Mucosa of rectum (tissue), 2 donors: ENCODE results near the gene CCDC63.

ENCODE experiments used
- H3K27ac ChIP-seq, 2 donors: one replicate each; pipeline ENCODE4 v1.7.0; 2013; ENCODE audit warnings: inconsistent platforms in 2 of 2, low read depth in 2 of 2, low read length in 2 of 2
- H3K27me3 ChIP-seq, 2 donors: one replicate each; pipeline ENCODE4 v1.7.0; 2013; ENCODE audit warnings: low read length in 2 of 2; ENCODE audit not compliant: control insufficient read depth in 2 of 2, insufficient read depth in 2 of 2
- H3K36me3 ChIP-seq, 2 donors: one replicate each; pipeline ENCODE4 v1.7.0; 2013; ENCODE audit warnings: low read length in 2 of 2; ENCODE audit not compliant: control insufficient read depth in 2 of 2, insufficient read depth in 2 of 2
- H3K4me1 ChIP-seq, 2 donors: one replicate each; pipeline ENCODE4 v1.7.0; 2013; ENCODE audit warnings: low read length in 2 of 2, mild to moderate bottlenecking in 1 of 2; ENCODE audit not compliant: control insufficient read depth in 2 of 2, insufficient read depth in 2 of 2
- H3K4me3 ChIP-seq, 2 donors: one replicate each; pipeline ENCODE4 v1.7.0; 2013; ENCODE audit warnings: low read length in 2 of 2
- H3K9ac ChIP-seq, 2 donors: one replicate each; pipeline ENCODE4 v1.7.0; 2013; ENCODE audit warnings: low read length in 2 of 2, low read depth in 1 of 2, mild to moderate bottlenecking in 1 of 2
- H3K9me3 ChIP-seq, 2 donors: one replicate each; pipeline ENCODE4 v1.7.0; 2013; ENCODE audit warnings: low read length in 2 of 2; ENCODE audit not compliant: control insufficient read depth in 2 of 2
- donor health status: healthy.
- donor health status: Normal muscosa, but diverticular disease.

Gene CCDC63

DNA sequence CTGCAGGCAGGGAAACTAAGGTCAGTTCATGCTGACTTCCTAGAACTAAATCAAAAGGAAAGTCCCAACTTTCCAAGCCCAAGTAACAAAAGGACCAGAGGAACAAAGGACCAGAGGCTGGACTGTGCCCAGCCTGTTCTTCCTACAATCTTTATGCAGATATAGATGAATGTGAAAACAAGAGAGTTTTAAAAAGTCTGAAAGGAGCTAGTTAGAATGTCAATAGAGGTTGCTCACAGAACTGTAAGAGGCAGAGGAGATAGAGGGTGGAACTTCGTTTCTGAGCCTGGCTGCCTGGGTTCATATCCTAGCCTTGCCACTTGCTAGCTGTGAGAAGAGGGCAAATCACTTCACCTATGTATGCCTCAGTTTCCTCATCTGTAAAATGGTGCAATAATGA, 30.0 kb upstream of the CCDC63 start:
- Histone ChIP-seq H3K9me3 (no peaks in the 10 kb centered on the region), H3K9ac (no peak overlapping the region), H3K27me3 (peaks cover 0 to 2% of the 10 kb centered on the region in 2 donors), H3K27ac (no peak overlapping the region), H3K4me3 (no peak overlapping the region), H3K36me3 (no peaks in the 10 kb centered on the region), H3K4me1 (peaks cover 2 to 3% of the 10 kb centered on the region in 2 donors)

DNA sequence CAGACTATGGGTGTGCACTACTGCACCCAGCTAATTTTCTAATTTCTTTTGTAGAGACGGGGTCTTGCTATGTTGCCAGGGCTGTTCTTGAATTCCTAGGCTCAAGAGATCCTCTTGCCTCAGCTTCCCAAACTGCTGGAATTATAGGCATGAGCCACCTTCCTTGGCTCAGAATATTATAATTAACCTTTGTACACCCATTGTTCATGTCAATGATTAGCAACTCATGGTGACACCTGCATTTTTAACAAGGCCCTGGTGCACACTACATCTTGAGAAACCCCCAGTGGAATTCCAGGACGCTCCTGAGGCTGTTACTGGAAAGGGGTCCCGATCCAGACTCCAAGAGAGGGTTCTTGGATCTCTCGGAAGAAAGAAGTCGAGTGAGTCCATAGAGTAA, 28.3 kb upstream of the CCDC63 start:
- H3K9ac ChIP-seq = no peak overlapping the region
- H3K4me3 ChIP-seq = no peak overlapping the region
- H3K4me1 ChIP-seq = peaks cover 2 to 3% of the 10 kb centered on the region in 2 donors
- no peaks in the 10 kb centered on the region for H3K27me3 ChIP-seq
- H3K9me3 ChIP-seq = no peaks in the 10 kb centered on the region
- H3K27ac ChIP-seq = no peak overlapping the region
- H3K36me3 ChIP-seq = no peaks in the 10 kb centered on the region

DNA sequence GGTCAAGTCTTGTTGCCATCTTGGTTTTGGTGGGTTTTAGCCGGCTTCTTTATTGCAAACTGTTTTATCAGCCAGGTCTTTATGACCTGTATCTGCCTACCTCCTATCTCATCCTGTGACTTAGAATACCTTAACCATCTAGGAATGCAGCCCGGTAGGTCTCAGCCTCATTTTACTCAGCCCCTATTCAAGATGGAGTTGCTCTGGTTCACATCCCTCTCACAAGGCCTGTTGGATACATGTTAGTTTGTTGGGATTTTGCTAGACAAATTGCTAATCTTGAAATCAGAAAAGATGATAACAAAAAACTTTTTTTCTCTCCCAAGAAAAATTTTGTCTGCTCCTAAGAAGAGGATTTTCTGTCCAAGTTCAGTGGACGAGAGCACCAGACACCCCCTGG, 27.6 kb upstream of the CCDC63 start:
- Histone ChIP-seq H3K4me3 (no peak overlapping the region), H3K27ac (no peak overlapping the region), H3K9ac (no peak overlapping the region), H3K9me3 (no peaks in the 10 kb centered on the region), H3K36me3 (no peaks in the 10 kb centered on the region), H3K4me1 (peaks cover 2 to 3% of the 10 kb centered on the region in 2 donors), H3K27me3 (no peaks in the 10 kb centered on the region)

- Histone ChIP-seq H3K4me3 (no peak overlapping the region), H3K4me1 (peaks cover 2 to 3% of the 10 kb centered on the region in 2 donors), H3K9me3 (no peaks in the 10 kb centered on the region), H3K36me3 (no peaks in the 10 kb centered on the region), H3K9ac (no peak overlapping the region), H3K27ac (no peak overlapping the region), H3K27me3 (no peaks in the 10 kb centered on the region)
Measured at GRCh38 chr12:110819646-110820045, 27.1 kb upstream of the CCDC63 start.

GRCh38 chr12:110821917-110822316, 24.9 kb upstream of the CCDC63 start:
- no peak overlapping the region for H3K4me3 ChIP-seq
- H3K4me1 ChIP-seq = peaks cover 2 to 8% of the 10 kb centered on the region in 2 donors
- no peak overlapping the region for H3K27ac ChIP-seq
- no peaks in the 10 kb centered on the region for H3K9me3 ChIP-seq
- no peaks in the 10 kb centered on the region for H3K27me3 ChIP-seq
- H3K9ac ChIP-seq = no peak overlapping the region
- H3K36me3 ChIP-seq = no peaks in the 10 kb centered on the region

- Histone ChIP-seq H3K27me3 (no peaks in the 10 kb centered on the region), H3K4me3 (no peak overlapping the region), H3K27ac (no peak overlapping the region), H3K36me3 (no peaks in the 10 kb centered on the region), H3K9ac (no peak overlapping the region), H3K9me3 (no peaks in the 10 kb centered on the region), H3K4me1 (peaks cover 2 to 9% of the 10 kb centered on the region in 2 donors)
Measured at GRCh38 chr12:110822821-110823415, 23.9 kb upstream of the CCDC63 start.

DNA sequence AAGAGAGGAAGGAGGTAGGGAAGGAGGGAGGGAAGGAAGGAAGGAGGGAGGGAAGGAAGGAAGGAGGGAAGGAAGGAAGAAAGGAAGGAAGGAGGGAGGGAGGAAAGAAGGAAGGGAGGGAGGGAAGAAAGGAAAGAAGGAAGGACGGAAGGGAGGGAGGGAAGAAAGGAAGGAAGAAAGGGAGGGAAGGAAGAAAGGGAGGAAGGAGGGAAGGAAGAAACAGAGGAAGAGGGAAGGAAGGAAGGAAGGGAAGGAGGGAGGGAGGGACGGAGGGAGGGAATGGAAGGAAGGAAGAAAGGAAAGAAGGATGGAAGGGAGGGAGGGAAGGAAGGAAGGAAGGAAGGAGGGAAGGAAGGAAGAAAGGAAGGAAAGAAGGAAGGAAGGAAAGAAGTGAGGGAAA, 22.4 kb upstream of the CCDC63 start:
- Histone ChIP-seq H3K27me3 (no peaks in the 10 kb centered on the region), H3K9me3 (no peaks in the 10 kb centered on the region), H3K4me1 (peaks cover 2 to 6% of the 10 kb centered on the region in 2 donors), H3K4me3 (no peak overlapping the region), H3K36me3 (no peaks in the 10 kb centered on the region), H3K27ac (no peak overlapping the region), H3K9ac (no peak overlapping the region)

DNA sequence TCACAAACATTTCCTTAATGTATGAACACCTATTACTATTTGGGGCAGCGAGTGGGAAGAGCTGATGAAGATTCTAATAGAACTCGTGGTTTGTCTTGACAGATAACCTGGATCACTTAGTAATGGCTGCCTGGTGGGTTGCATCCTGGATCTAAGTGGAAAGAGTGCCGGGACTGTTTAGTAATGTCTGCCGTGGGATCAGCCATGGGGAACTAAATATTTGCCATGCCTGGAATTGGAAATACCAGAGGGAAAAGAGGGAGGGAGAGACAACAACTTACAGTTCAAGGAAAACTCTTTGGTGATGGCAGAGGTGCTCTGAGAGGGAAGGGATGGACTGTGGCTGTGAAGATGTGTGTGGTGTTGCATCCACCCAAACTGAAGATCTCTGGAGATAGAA, 21.3 kb upstream of the CCDC63 start:
- Histone ChIP-seq H3K9me3 (no peaks in the 10 kb centered on the region), H3K27ac (no peak overlapping the region), H3K36me3 (no peaks in the 10 kb centered on the region), H3K4me3 (no peak overlapping the region), H3K27me3 (no peaks in the 10 kb centered on the region), H3K9ac (no peak overlapping the region), H3K4me1 (peaks cover 0 to 6% of the 10 kb centered on the region in 2 donors)

GRCh38 chr12:110826592-110827200, 20.1 kb upstream of the CCDC63 start:
- Histone ChIP-seq H3K27me3 (no peaks in the 10 kb centered on the region), H3K4me3 (peak overlapping the region; percentile 61 to 63), H3K36me3 (no peaks in the 10 kb centered on the region), H3K9ac (peak overlapping the region in 1 of 2 donors; percentile 34), H3K4me1 (peaks cover 0 to 6% of the 10 kb centered on the region in 2 donors), H3K27ac (no peak overlapping the region), H3K9me3 (no peaks in the 10 kb centered on the region)

DNA sequence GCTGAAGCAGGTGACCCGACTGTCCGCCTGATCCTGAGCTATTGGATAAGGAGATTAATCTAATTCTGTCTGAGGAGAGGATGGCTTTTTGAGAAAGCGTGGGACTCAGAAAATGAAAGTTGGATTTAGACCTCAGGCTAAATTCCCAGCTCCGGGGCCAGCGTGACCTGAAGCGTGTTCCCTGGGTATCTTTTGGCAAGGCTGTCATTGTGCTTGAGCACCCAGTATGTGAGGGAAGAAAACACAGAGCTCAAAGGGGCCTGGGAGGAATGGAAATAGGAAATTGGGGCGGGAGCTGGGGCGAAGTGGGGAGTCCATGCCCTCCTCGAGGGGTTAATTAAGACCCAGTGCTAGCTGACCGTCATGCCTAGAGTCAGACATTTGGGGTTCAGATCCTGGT, 17.5 kb upstream of the CCDC63 start:
- no peaks in the 10 kb centered on the region for H3K27me3 ChIP-seq
- H3K4me3 ChIP-seq = no peak overlapping the region
- H3K27ac ChIP-seq = no peak overlapping the region
- peaks cover 0 to 6% of the 10 kb centered on the region in 2 donors for H3K4me1 ChIP-seq
- no peaks in the 10 kb centered on the region for H3K9me3 ChIP-seq
- no peaks in the 10 kb centered on the region for H3K36me3 ChIP-seq
- H3K9ac ChIP-seq = no peak overlapping the region
